Heart left ventricle (tissue), 16 donors: ENCODE results near the gene IL31RA. TPM values are rescaled to one million over a fixed set of nuclear protein-coding genes. Genes with fewer than 3 reads are reported as not detected.

Source experiments
- ATAC-seq, 4 donors: fragments of 200-7000 bp; cut with Tn5 transposase; one replicate each; pipeline ENCODE4 v1.9.1; 2020 to 2022; ENCODE audit warnings: moderate library complexity in 4 of 4, mild to moderate bottlenecking in 3 of 4, moderate number of reproducible peaks in 1 of 4
- DNase-seq, 5 donors: peaks; one replicate each; pipeline ENCODE4 v3.0.0-alpha.2; 2020
- H3K27ac ChIP-seq, 12 donors: fragments of 200-600 bp; sonication (generic) in 4 of 12; one replicate each; pipeline versions ENCODE4 v1.5.0 to v1.8.0; 2016 to 2022; ENCODE audit warnings: mild to moderate bottlenecking in 2 of 12
- H3K27me3 ChIP-seq, 9 donors: fragments of 200-600 bp; sonication (generic) in 2 of 9; one replicate each; pipeline versions ENCODE4 v1.5.1 to v1.8.0; 2016 to 2022; ENCODE audit warnings: mild to moderate bottlenecking in 3 of 9
- H3K36me3 ChIP-seq, 9 donors: fragments of 200-600 bp; sonication (generic) in 2 of 9; one replicate each; pipeline versions ENCODE4 v1.5.0 to v1.8.0; 2018 to 2022; ENCODE audit warnings: mild to moderate bottlenecking in 2 of 9
- H3K4me1 ChIP-seq, 12 donors: fragments of 200-600 bp; sonication (generic) in 4 of 12; one replicate each; pipeline versions ENCODE4 v1.5.0 to v1.8.0; 2016 to 2022; ENCODE audit warnings: mild to moderate bottlenecking in 3 of 12
- H3K4me3 ChIP-seq, 12 donors: fragments of 200-600 bp; sonication (generic) in 4 of 12; one replicate each; pipeline versions ENCODE4 v1.5.0 to v1.8.0; 2017 to 2022; ENCODE audit warnings: mild to moderate bottlenecking in 9 of 12, moderate library complexity in 4 of 12
- H3K9me3 ChIP-seq, 12 donors: fragments of 200-600 bp; sonication (generic) in 4 of 12; one replicate each; pipeline versions ENCODE4 v1.5.0 to v1.8.0; 2016 to 2022; ENCODE audit warnings: mild to moderate bottlenecking in 1 of 12
- CTCF ChIP-seq, 12 donors: fragments of 200-600 bp; sonication (generic) in 4 of 12; IDR thresholded peaks; one replicate each; pipeline versions ENCODE4 v1.5.0 to v1.8.0; 2018 to 2022; ENCODE audit warnings: antibody characterized with exemption in 12 of 12, mild to moderate bottlenecking in 5 of 12
- POLR2A ChIP-seq, 2 donors: fragments of 450-650 bp; IDR thresholded peaks; one replicate each; pipeline ENCODE4 v1.6.1; 2017; ENCODE audit warnings: antibody characterized with exemption in 2 of 2, mild to moderate bottlenecking in 2 of 2, moderate library complexity in 2 of 2
- WGBS, 4 donors: extraction: QIAGEN DNeasy Blood & Tissue Kit in 2 of 4; methylation state at CpG; one replicate each; pipeline versions ENCODE4 v1.1.5 to v1.1.7; 2013 to 2018; 5-methylcytosine and 5-hydroxymethylcytosine counted together
- intact Hi-C, 10 donors: fragments of 100-400 bp; cut with DNase I; formaldehyde crosslinking; loops; one replicate each; pipeline versions ENCODE4 v1.11.1 to v1.14.2; 2022
- polyA plus RNA-seq, 2 donors: library from polyadenylated mRNA; stranded (reverse); fragments of 200-250 nt; gene quantifications; one replicate each; pipeline ENCODE4 v1.2.3, GENCODE V29; 2013
- total RNA-seq, 9 donors: library from RNA; depleted of rRNA in 2 of 9; stranded (reverse); fragments of >200 nt in 2 of 9; fragmentation: NEBNext Ultra II Directional in 3 of 9; extraction: Animal tissue kit (Norgen Biotek cat#: 25700) in 3 of 9; gene quantifications; one replicate each; pipeline versions ENCODE4 v1.1.0 to v1.2.4, GENCODE V29; 2016 to 2023
- donor health status: ischemic (EF 13 %, LVEDD 7.1; RV severe dilation, severe dysfunction).
- donor health status: healthy with polysubstance abuse.
- donor health status: DM: no; HTN: yes; CAD: no.
- donor health status: DM: no; HTN: no; CAD: no.
- donor health status: ischemic (EF 25% LVEDD 6.9; RV normal size, moderate dysfunction).
- donor health status: ischemic (EF 25% LVEDD 5.7; RV mildly dilated, moderate dysfunction).
- donor health status: healthy.
- donor health status: DM: yes; HTN: yes; CAD: no.
- donor health status: ischemic (EF 35%, LVEDD 5.7; RV mildly dilated, moderate dysfunction).
- donor health status: nonischemic (EF 11% LVEDD 7.7; RV severe dilation, severe dysfunction).
- donor health status: DM: yes; HTN: yes; CAD: no.
- donor health status: PGD.
- donor health status: ischemic (EF 29% LVEDD 5.4; RV normal size, mild dysfunction).
- donor health status: nonischemic (EF 23%, LVEDD 6.1; RV moderate dilation, normal function).

Gene IL31RA
- total and polyA plus RNA-seq, 11 donors: 0.12 to 2.2 (median 0.47) TPM; not detected in 5

- H3K27ac ChIP-seq: no peak overlapping the region
- DNase-seq (no peak), ATAC-seq (peak in 2 of 4 donors; percentile 18 to 25)
- no peaks in the 10 kb centered on the region for H3K9me3 ChIP-seq
- no peaks in the 10 kb centered on the region for H3K36me3 ChIP-seq
- intact Hi-C loops: loop anchor here in 1 of 10 donors (10.0 kb wide), 1 partner anchor 194 kb away; no protein-coding TSS in a partner anchor
- no peak overlapping the region for H3K4me3 ChIP-seq
- TF ChIP-seq POLR2A (IDR thresholded peaks at IDR 0.05) (no peak), CTCF (IDR thresholded peaks at IDR 0.05) (no peak)
- no peaks in the 10 kb centered on the region for H3K27me3 ChIP-seq
- peaks cover 0 to 22% (median 0%) of the 10 kb centered on the region in 12 donors for H3K4me1 ChIP-seq
- 94 to 96% (median 95%) methylated on average over 15 to 17 of the region's 17 CpGs for WGBS, 4 donors
Observed at GRCh38 chr5:55918087-55919035, 67.2 kb downstream of the IL31RA start.

GRCh38 chr5:55919625-55920024, 68.5 kb downstream of the IL31RA start:
- H3K36me3 ChIP-seq: no peaks in the 10 kb centered on the region
- H3K27ac ChIP-seq: no peak overlapping the region
- DNase-seq (no peak), ATAC-seq (no peak)
- WGBS, 4 donors: 78 to 87% (median 80%) methylated on average over 3 of the region's 3 CpGs
- H3K4me3 ChIP-seq: no peak overlapping the region
- TF ChIP-seq POLR2A (IDR thresholded peaks at IDR 0.05) (no peak), CTCF (IDR thresholded peaks at IDR 0.05) (no peak)
- H3K4me1 ChIP-seq: peaks cover 0 to 27% (median 0%) of the 10 kb centered on the region in 12 donors
- intact Hi-C loops: loop anchor here in 1 of 10 donors (10.0 kb wide), 1 partner anchor 195 kb away; no protein-coding TSS in a partner anchor
- no peaks in the 10 kb centered on the region for H3K9me3 ChIP-seq
- H3K27me3 ChIP-seq: no peaks in the 10 kb centered on the region

GRCh38 chr5:55920784-55921183, 69.6 kb downstream of the IL31RA start:
- TF ChIP-seq POLR2A (IDR thresholded peaks at IDR 0.05) (no peak), CTCF (IDR thresholded peaks at IDR 0.05) (peak in 2 of 12 donors; percentile 12 to 17)
- H3K4me1 ChIP-seq: peaks cover 0 to 27% (median 0%) of the 10 kb centered on the region in 12 donors
- no peaks in the 10 kb centered on the region for H3K27me3 ChIP-seq
- no peak overlapping the region for H3K4me3 ChIP-seq
- no peak for ATAC-seq
- intact Hi-C loops: no loop called here
- WGBS, 4 donors: 63 to 73% (median 72%) methylated on average over 5 of the region's 5 CpGs
- no peak for DNase-seq
- no peak overlapping the region for H3K27ac ChIP-seq
- no peaks in the 10 kb centered on the region for H3K36me3 ChIP-seq
- H3K9me3 ChIP-seq: no peaks in the 10 kb centered on the region

- no peaks in the 10 kb centered on the region for H3K9me3 ChIP-seq
- TF ChIP-seq POLR2A (IDR thresholded peaks at IDR 0.05) (no peak), CTCF (IDR thresholded peaks at IDR 0.05) (no peak)
- peaks cover 0 to 27% (median 0%) of the 10 kb centered on the region in 12 donors for H3K4me1 ChIP-seq
- no peak for DNase-seq
- no peaks in the 10 kb centered on the region for H3K36me3 ChIP-seq
- intact Hi-C loops: no loop called here
- H3K27ac ChIP-seq: no peak overlapping the region
- H3K4me3 ChIP-seq: no peak overlapping the region
- H3K27me3 ChIP-seq: no peaks in the 10 kb centered on the region
- WGBS, 4 donors: 90 to 95% (median 94%) methylated on average over 4 of the region's 4 CpGs
- ATAC-seq: no peak
Observed at GRCh38 chr5:55921617-55922016, 70.5 kb downstream of the IL31RA start.
